ENCODE results near the gene TTBK2. TPM values are rescaled to one million over a fixed set of nuclear protein-coding genes. Genes with fewer than 3 reads are reported as not detected.

TTBK2 gene
- total RNA-seq, 1 experiment from 2014 or later: 10.6 TPM

GRCh38 chr15:42725331-42725903 lies 195.2 kb downstream of the TTBK2 start:
- no TSS peak for BruUV-seq (replicated peaks)
- Histone ChIP-seq H3K79me2 (ENCODE audit: insufficient read depth, low read length) (no peaks in the 10 kb centered on the region), H3K4me1 (ENCODE audit: control insufficient read depth in 1 of 2, insufficient read depth in 2 of 2, low read length in 2 of 2) (no peaks in the 10 kb centered on the region), H2AFZ (ENCODE audit: low read depth, low read length, poor library complexity, severe bottlenecking) (no peak overlapping the region), H3K9me3 (ENCODE audit: control insufficient read depth in 1 of 2, insufficient read depth in 1 of 2, low read depth in 1 of 2, low read length in 2 of 2) (no peaks in the 10 kb centered on the region), H3K4me3 (replicated peaks in 1 of 2; ENCODE audit: low read depth in 1 of 2, low read length in 2 of 2) (no peak overlapping the region), H3K27ac (ENCODE audit: low read depth, low read length) (no peak overlapping the region), H3K27me3 (ENCODE audit: insufficient read depth, low read length) (no peaks in the 10 kb centered on the region), H3K4me2 (ENCODE audit: low read length) (no peak overlapping the region), H4K20me1 (ENCODE audit: insufficient read depth) (no peaks in the 10 kb centered on the region), H3K9me2 (ENCODE audit: insufficient read depth) (no peaks in the 10 kb centered on the region), H3K36me3 (ENCODE audit: control insufficient read depth in 1 of 2, insufficient read depth in 2 of 2, low read length in 2 of 2) (peaks cover 18 to 27% of the 10 kb centered on the region in 2 experiments; a peak in 3 of 4 replicates), H3K9ac (ENCODE audit: low read length) (no peak overlapping the region)
- ATAC-seq (no peak), DNase-seq (ENCODE audit: low read depth, low spot score) (no peak)
- ChIA-PET RAD21 (ENCODE audit: low non-redundant PET in 1 of 2, low total read pairs in 2 of 2, uncharacterized antibody in 2 of 2, unreplicated experiment in 2 of 2) (no interaction called here), POLR2A (no interaction called here), CTCF (interaction anchor here (0.7 kb wide), 1 partner anchor 26 kb away, joined by 3 read pairs; no protein-coding TSS in a partner anchor)
- intact Hi-C loops (cut with micrococcal nuclease): no loop called here
- TF ChIP-seq, protein P1, sequence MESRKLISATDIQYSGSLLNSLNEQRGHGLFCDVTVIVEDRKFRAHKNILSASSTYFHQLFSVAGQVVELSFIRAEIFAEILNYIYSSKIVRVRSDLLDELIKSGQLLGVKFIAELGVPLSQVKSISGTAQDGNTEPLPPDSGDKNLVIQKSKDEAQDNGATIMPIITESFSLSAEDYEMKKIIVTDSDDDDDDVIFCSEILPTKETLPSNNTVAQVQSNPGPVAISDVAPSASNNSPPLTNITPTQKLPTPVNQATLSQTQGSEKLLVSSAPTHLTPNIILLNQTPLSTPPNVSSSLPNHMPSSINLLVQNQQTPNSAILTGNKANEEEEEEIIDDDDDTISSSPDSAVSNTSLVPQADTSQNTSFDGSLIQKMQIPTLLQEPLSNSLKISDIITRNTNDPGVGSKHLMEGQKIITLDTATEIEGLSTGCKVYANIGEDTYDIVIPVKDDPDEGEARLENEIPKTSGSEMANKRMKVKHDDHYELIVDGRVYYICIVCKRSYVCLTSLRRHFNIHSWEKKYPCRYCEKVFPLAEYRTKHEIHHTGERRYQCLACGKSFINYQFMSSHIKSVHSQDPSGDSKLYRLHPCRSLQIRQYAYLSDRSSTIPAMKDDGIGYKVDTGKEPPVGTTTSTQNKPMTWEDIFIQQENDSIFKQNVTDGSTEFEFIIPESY (IDR thresholded peaks at IDR 0.05; ENCODE audit: extremely low read depth, insufficient replicate concordance, low read length): no peak
- TF ChIP-seq ZNF274 (IDR thresholded peaks at IDR 0.05; ENCODE audit: low read depth, low read length) (no peak), RAD21 (IDR thresholded peaks at IDR 0.05; ENCODE audit: low read depth) (no peak), JUND (IDR thresholded peaks at IDR 0.05) (no peak), POLR2A (IDR thresholded peaks at IDR 0.05; ENCODE audit: borderline replicate concordance, extremely low read depth, insufficient read depth, insufficient read length) (no peak), REST (IDR thresholded peaks at IDR 0.05; ENCODE audit: low read depth) (no peak), EGR1 (IDR thresholded peaks at IDR 0.05; ENCODE audit: low read depth) (no peak), EZH2 (IDR thresholded peaks at IDR 0.05) (no peak), CBX3 (IDR thresholded peaks at IDR 0.05; ENCODE audit: low read depth) (no peak), POLR2AphosphoS5 (IDR thresholded peaks at IDR 0.05; ENCODE audit: low read depth, low read length) (no peak), SP1 (IDR thresholded peaks at IDR 0.05; ENCODE audit: low read depth) (no peak)
- TF ChIP-seq, protein P2, sequence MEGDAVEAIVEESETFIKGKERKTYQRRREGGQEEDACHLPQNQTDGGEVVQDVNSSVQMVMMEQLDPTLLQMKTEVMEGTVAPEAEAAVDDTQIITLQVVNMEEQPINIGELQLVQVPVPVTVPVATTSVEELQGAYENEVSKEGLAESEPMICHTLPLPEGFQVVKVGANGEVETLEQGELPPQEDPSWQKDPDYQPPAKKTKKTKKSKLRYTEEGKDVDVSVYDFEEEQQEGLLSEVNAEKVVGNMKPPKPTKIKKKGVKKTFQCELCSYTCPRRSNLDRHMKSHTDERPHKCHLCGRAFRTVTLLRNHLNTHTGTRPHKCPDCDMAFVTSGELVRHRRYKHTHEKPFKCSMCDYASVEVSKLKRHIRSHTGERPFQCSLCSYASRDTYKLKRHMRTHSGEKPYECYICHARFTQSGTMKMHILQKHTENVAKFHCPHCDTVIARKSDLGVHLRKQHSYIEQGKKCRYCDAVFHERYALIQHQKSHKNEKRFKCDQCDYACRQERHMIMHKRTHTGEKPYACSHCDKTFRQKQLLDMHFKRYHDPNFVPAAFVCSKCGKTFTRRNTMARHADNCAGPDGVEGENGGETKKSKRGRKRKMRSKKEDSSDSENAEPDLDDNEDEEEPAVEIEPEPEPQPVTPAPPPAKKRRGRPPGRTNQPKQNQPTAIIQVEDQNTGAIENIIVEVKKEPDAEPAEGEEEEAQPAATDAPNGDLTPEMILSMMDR (IDR thresholded peaks at IDR 0.05 in 2 of 3, conservative IDR thresholded peaks at IDR 0.05 in 1 of 3; ENCODE audit: borderline replicate concordance in 1 of 3, insufficient read depth in 1 of 3, low read depth in 2 of 3, low read length in 2 of 3): no peak
- TF ChIP-seq, protein P3, sequence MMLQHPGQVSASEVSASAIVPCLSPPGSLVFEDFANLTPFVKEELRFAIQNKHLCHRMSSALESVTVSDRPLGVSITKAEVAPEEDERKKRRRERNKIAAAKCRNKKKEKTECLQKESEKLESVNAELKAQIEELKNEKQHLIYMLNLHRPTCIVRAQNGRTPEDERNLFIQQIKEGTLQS (IDR thresholded peaks at IDR 0.05): no peak
